Uterus (tissue), 4 donors: ENCODE data around the gene MFSD11. TPM values are rescaled to one million over a fixed set of nuclear protein-coding genes. Genes with fewer than 3 reads are reported as not detected.

ENCODE experiments used
- DNase-seq, 2 donors: peaks; one replicate each; pipeline ENCODE4 v3.0.0-alpha.2; 2019 to 2020
- H3K27ac ChIP-seq, 2 donors: fragments of 200-600 bp; sonication (generic); 1 replicate in 1 of 2; 2 replicates in 1 of 2; pipeline ENCODE4 v1.5.1; 2016 to 2018
- H3K27me3 ChIP-seq, 2 donors: fragments of 200-600 bp; sonication (generic); one replicate each; pipeline ENCODE4 v1.5.1; 2018 to 2019; ENCODE audit warnings: control low read depth in 1 of 2
- H3K36me3 ChIP-seq, 2 donors: fragments of 200-600 bp; sonication (generic); one replicate each; pipeline ENCODE4 v1.5.1; 2019; ENCODE audit warnings: control low read depth in 1 of 2
- H3K4me1 ChIP-seq, 2 donors: fragments of 200-600 bp; sonication (generic); one replicate each; pipeline ENCODE4 v1.5.1; 2018 to 2019; ENCODE audit warnings: control low read depth in 1 of 2
- H3K4me3 ChIP-seq, 2 donors: fragments of 200-600 bp; sonication (generic); 1 replicate in 1 of 2; 2 replicates in 1 of 2; pipeline ENCODE4 v1.5.1; 2018 to 2019; ENCODE audit warnings: mild to moderate bottlenecking in 1 of 2
- H3K9me3 ChIP-seq, 2 donors: fragments of 200-600 bp; sonication (generic); one replicate each; pipeline ENCODE4 v1.5.1; 2019; ENCODE audit warnings: control low read depth in 1 of 2
- CTCF ChIP-seq, 4 experiments: fragments of 200-600 bp in 2 of 4; fragments of 450-650 bp in 2 of 4; sonication (generic) in 2 of 4; IDR thresholded peaks; one replicate each; pipeline ENCODE4 v1.5.1; 2016 to 2019; ENCODE audit warnings: antibody characterized with exemption in 4 of 4, mild to moderate bottlenecking in 2 of 4, moderate library complexity in 1 of 4
- POLR2A ChIP-seq, 2 donors: fragments of 450-650 bp; IDR thresholded peaks; one replicate each; pipeline ENCODE4 v1.6.1; 2016; ENCODE audit warnings: antibody characterized with exemption in 2 of 2, mild to moderate bottlenecking in 1 of 2, moderate library complexity in 1 of 2
- intact Hi-C: fragments of 100-400 bp; cut with DNase I; formaldehyde crosslinking; loops from one replicate; pipeline ENCODE4 v1.15.1; 2023; ENCODE audit warnings: low total_unique reads
- total RNA-seq, 4 donors: library from RNA; depleted of rRNA in 3 of 4; stranded (reverse); fragments of >200 nt in 3 of 4; gene quantifications; one replicate each; pipeline versions ENCODE4 v1.1.0 to v1.2.4, GENCODE V29; 2014 to 2023
- donor health status: DM: yes; HTN: yes; CAD: no.

MFSD11 gene
- total RNA-seq, 4 donors from 2014 or later: 32.0 to 69.2 (median 45.2) TPM

- Histone ChIP-seq H3K36me3 (no peaks in the 10 kb centered on the region), H3K9me3 (no peaks in the 10 kb centered on the region), H3K4me3 (peak overlapping the region in 1 of 2 donors; percentile 18), H3K27me3 (no peaks in the 10 kb centered on the region), H3K27ac (peak overlapping the region; percentile 90 to 96), H3K4me1 (peaks cover 7 to 34% of the 10 kb centered on the region in 2 donors)
- TF ChIP-seq CTCF (IDR thresholded peaks at IDR 0.05) (no peak), POLR2A (IDR thresholded peaks at IDR 0.05) (no peak)
- no peak for DNase-seq
- intact Hi-C loops: no loop called here
Measured at GRCh38 chr17:76700270-76700616, 37.7 kb upstream of the MFSD11 start.

- DNase-seq: peak; percentile 77 to 89
- intact Hi-C loops: no loop called here
Measured at GRCh38 chr17:76700617-76701470, 37.1 kb upstream of the MFSD11 start.

GRCh38 chr17:76701471-76701967 is 36.4 kb upstream of the MFSD11 start:
- no peak for DNase-seq
- Histone ChIP-seq H3K4me3 (peak overlapping the region in 1 of 2 donors; percentile 18), H3K4me1 (peaks cover 4 to 30% of the 10 kb centered on the region in 2 donors)

More at GRCh38 chr17:76700617-76701470, 37.1 kb upstream of the MFSD11 start:
- H3K4me3 ChIP-seq: peak overlapping the region; percentile 7 to 18
- no peaks in the 10 kb centered on the region for H3K9me3 ChIP-seq
- H3K27ac ChIP-seq: peak overlapping the region; percentile 90 to 96
- no peaks in the 10 kb centered on the region for H3K27me3 ChIP-seq
- TF ChIP-seq POLR2A (IDR thresholded peaks at IDR 0.05) (peak; percentile 66 to 69), CTCF (IDR thresholded peaks at IDR 0.05) (no peak)
- H3K4me1 ChIP-seq: peaks cover 7 to 30% of the 10 kb centered on the region in 2 donors
- no peaks in the 10 kb centered on the region for H3K36me3 ChIP-seq

DNA sequence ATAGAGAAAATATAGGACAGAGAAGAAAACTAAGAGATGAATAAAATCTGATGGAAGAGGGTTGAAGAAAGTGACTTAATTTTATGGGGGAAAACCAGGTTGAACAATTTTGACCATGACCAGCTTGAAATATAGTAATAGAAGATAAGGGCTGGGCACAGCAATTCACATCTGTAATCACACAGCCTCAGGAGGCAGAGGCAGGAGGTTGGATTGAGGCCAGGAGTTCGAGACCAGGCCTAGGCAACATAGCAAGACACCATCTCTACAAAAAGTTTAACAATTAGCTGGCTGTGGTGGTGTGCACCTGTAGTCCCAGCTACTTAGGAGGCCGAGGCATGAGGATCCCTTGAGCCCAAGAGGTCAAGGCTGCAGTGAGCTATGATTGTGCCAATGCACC is 35.8 kb upstream of the MFSD11 start:
- no peak overlapping the region for H3K4me3 ChIP-seq
- intact Hi-C loops: no loop called here
- H3K4me1 ChIP-seq: peaks cover 0 to 24% of the 10 kb centered on the region in 2 donors
- H3K9me3 ChIP-seq: no peaks in the 10 kb centered on the region
- no peak for DNase-seq
- peak overlapping the region; percentile 90 to 96 for H3K27ac ChIP-seq
- no peaks in the 10 kb centered on the region for H3K27me3 ChIP-seq
- TF ChIP-seq POLR2A (IDR thresholded peaks at IDR 0.05) (no peak), CTCF (IDR thresholded peaks at IDR 0.05) (no peak)
- H3K36me3 ChIP-seq: no peaks in the 10 kb centered on the region

More at GRCh38 chr17:76701471-76701967, 36.4 kb upstream of the MFSD11 start:
- Histone ChIP-seq H3K36me3 (no peaks in the 10 kb centered on the region), H3K27me3 (no peaks in the 10 kb centered on the region), H3K9me3 (no peaks in the 10 kb centered on the region), H3K27ac (peak overlapping the region; percentile 90 to 96)
- TF ChIP-seq CTCF (IDR thresholded peaks at IDR 0.05) (no peak), POLR2A (IDR thresholded peaks at IDR 0.05) (no peak)
- intact Hi-C loops: no loop called here
